Measurements from ENCODE around the gene MACROD2. TPM values are rescaled to one million over a fixed set of nuclear protein-coding genes. Genes with fewer than 3 reads are reported as not detected.

MACROD2 gene
- total and polyA plus RNA-seq, 9 donors = 2.0 to 4.9 (median 3.1) TPM

DNA sequence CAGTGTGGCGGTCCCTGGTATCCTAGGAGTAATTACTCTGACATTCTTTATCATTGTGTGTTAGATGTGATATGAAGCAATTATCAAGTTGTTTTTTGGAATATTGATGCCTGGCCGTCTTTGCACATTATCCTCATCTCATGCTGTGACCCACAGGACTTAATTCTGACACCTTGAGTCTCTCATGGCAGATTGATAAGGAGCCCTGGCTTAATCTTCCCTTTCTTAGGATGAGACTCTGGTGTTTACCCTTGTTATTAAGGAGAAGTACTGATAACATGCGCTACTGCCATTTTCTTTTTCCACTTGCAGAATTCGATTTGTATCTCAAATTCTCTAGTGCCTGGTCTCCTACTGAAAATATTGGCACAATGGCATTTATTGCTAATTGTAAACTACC is 1597.8 kb downstream of the MACROD2 start:
- WGBS (ENCODE audit: insufficient coverage) = no CpG with 5 or more reads among the region's 4 CpGs
- H3K4me3 ChIP-seq (ENCODE audit: low read length) = no peak overlapping the region

DNA sequence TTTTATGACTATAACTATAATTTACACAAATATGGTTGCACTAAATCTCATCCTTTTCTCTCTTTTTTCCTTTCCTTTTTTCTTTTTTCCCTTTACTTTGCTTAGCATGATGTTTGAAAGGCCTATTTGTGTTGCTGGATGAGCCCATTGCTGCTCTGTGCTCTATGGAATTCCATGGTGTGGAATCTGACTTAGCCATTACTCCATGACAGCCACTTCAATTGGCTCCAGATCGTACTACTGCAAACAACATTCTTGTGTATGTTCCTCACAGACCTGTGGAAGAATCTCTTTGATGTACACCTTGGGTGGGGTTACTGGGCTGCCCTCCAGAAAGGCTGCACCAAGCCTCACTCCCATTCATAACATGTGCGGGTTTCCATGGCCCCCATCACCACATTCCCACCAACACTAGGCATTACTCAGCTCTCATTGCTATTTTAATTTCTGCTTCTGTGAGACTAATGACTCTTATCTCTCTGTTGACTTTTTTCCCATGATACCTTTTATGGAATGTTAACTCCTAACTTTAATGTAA is 1598.9 kb downstream of the MACROD2 start:
- Histone ChIP-seq H3K4me1 (ENCODE audit: control insufficient read depth, insufficient read depth, low read length) (no peaks in the 10 kb centered on the region), H3K27me3 (ENCODE audit: control insufficient read depth, insufficient read depth, low read length) (no peaks in the 10 kb centered on the region), H3K4me3 (ENCODE audit: low read length) (no peak overlapping the region), H3K27ac (ENCODE audit: low read length) (no peak overlapping the region), H3K9me3 (replicated peaks; ENCODE audit: control insufficient read depth, low read depth, low read length) (no peaks in the 10 kb centered on the region), H3K36me3 (ENCODE audit: control insufficient read depth, insufficient read depth, low read length) (no peaks in the 10 kb centered on the region)
- WGBS (ENCODE audit: insufficient coverage) = no CpG with 5 or more reads among the region's 2 CpGs
- no peak for DNase-seq

More for the DNA sequence above, 1597.8 kb downstream of the MACROD2 start:
- no peaks in the 10 kb centered on the region for H3K4me1 ChIP-seq (ENCODE audit: control insufficient read depth, insufficient read depth, low read length)
- H3K36me3 ChIP-seq (ENCODE audit: control insufficient read depth, insufficient read depth, low read length) = no peaks in the 10 kb centered on the region
- DNase-seq = no peak
- no peaks in the 10 kb centered on the region for H3K9me3 ChIP-seq (replicated peaks; ENCODE audit: control insufficient read depth, low read depth, low read length)
- H3K27me3 ChIP-seq (ENCODE audit: control insufficient read depth, insufficient read depth, low read length) = no peaks in the 10 kb centered on the region
- no peak overlapping the region for H3K27ac ChIP-seq (ENCODE audit: low read length)

DNA sequence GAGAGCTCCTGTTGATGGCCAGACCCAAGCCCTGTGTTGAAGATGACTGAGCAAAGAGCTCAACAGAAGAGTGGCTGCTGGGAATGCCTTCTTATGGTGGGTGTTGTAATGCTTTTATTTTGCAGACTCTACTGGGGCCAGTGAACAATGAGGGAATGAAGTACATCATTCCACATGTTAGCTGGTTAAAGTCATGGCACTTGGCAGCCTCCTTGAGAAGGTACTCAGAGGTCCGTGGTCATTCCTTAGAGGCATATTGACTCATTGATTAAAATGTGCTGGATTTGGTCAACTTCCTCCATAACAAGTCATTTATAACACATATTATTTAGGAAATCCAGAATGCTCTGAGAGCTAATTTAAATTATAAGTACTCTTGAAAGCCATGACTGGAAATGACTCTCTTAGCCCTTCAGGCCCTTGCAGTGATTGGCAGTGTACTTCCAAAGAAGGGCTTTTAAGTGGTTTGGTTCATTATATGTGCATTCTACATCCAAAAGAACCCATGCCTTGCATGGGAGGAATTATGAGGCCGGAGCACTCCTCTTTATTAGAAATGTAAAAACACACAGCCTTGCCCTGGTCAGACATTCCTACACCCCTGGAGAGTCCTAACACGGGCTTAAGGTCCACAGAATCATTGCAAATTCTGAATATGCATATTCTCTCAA is 1601.0 kb downstream of the MACROD2 start:
- H3K36me3 ChIP-seq (ENCODE audit: control insufficient read depth, insufficient read depth, low read length) = no peaks in the 10 kb centered on the region
- no peaks in the 10 kb centered on the region for H3K9me3 ChIP-seq (replicated peaks; ENCODE audit: control insufficient read depth, low read depth, low read length)
- H3K4me3 ChIP-seq (ENCODE audit: low read length) = no peak overlapping the region
- H3K27me3 ChIP-seq (ENCODE audit: control insufficient read depth, insufficient read depth, low read length) = no peaks in the 10 kb centered on the region
- WGBS (ENCODE audit: insufficient coverage) = no CpG with 5 or more reads among the region's 3 CpGs
- no peak overlapping the region for H3K27ac ChIP-seq (ENCODE audit: low read length)
- DNase-seq = no peak
- H3K4me1 ChIP-seq (ENCODE audit: control insufficient read depth, insufficient read depth, low read length) = no peaks in the 10 kb centered on the region

DNA sequence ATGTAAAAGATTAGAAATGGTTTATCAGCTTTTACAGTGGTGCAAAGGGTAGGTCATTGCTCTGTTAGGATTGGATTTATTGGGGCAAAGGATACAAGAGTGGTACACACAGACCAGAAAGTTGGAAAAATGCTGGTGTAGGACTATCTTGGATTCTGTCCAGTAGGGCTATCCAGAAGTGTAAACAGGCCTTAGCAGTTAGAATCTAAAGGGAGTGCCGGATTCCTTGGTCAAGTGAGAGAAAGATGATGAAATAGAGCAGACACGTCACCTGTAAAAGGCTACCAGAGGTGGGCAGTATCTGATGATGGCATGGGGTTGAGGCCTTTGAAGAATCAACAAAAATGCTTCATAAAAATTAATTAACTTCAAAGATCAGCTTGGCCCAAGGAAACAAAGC is 1602.0 kb downstream of the MACROD2 start:
- DNase-seq = no peak
- Histone ChIP-seq H3K27ac (ENCODE audit: low read length) (no peak overlapping the region), H3K4me3 (ENCODE audit: low read length) (no peak overlapping the region), H3K36me3 (ENCODE audit: control insufficient read depth, insufficient read depth, low read length) (no peaks in the 10 kb centered on the region), H3K9me3 (replicated peaks; ENCODE audit: control insufficient read depth, low read depth, low read length) (no peaks in the 10 kb centered on the region), H3K27me3 (ENCODE audit: control insufficient read depth, insufficient read depth, low read length) (no peaks in the 10 kb centered on the region), H3K4me1 (ENCODE audit: control insufficient read depth, insufficient read depth, low read length) (no peaks in the 10 kb centered on the region)
- WGBS (ENCODE audit: insufficient coverage) = 91% methylated on average over 1 of the region's 2 CpGs

DNA sequence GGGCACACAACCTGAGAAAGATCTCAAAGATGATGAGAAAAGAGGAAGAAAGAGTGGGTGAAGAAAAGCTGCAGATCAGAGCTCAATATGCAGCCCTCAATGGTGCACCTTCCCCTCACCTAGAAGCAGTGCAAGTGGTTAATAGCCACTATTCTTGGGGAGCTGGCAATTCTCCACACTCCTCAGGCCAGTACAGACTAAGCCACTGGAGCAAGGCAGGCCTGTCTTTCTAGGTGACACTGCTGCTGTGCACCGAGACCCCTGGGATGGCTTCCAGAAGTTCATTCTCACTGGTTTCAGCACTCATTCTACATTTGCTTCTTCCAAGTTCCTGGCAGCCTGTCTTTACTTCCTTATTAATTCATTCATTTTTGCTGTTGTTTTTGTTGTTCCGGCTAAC is 1604.6 kb downstream of the MACROD2 start:
- 29% methylated on average over 1 of the region's 2 CpGs for WGBS (ENCODE audit: insufficient coverage)
- H3K4me3 ChIP-seq (ENCODE audit: low read length) = no peak overlapping the region
- H3K27ac ChIP-seq (ENCODE audit: low read length) = no peak overlapping the region
- H3K36me3 ChIP-seq (ENCODE audit: control insufficient read depth, insufficient read depth, low read length) = no peaks in the 10 kb centered on the region
- no peaks in the 10 kb centered on the region for H3K4me1 ChIP-seq (ENCODE audit: control insufficient read depth, insufficient read depth, low read length)
- no peaks in the 10 kb centered on the region for H3K27me3 ChIP-seq (ENCODE audit: control insufficient read depth, insufficient read depth, low read length)
- DNase-seq = no peak
- no peaks in the 10 kb centered on the region for H3K9me3 ChIP-seq (replicated peaks; ENCODE audit: control insufficient read depth, low read depth, low read length)

DNA sequence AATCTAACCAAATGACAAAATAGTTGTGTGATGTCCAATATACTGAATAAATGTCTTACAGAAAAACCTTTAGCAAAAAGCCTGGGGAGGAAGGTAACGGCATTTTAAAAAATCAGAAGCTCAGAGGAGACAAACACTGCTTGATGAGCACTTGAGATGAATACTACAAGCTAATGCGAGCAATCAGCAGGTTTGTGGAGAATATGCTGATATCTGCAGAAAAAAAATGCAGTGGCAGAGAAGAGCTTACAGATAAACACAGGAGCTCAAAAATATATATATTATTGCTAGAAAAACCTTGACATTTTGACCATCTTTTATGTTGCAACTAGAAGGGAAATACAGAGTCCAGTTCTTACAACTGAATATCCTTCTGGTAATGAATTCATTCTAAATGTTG is 1605.2 kb downstream of the MACROD2 start:
- Histone ChIP-seq H3K27me3 (ENCODE audit: control insufficient read depth, insufficient read depth, low read length) (no peaks in the 10 kb centered on the region), H3K4me3 (ENCODE audit: low read length) (no peak overlapping the region), H3K4me1 (ENCODE audit: control insufficient read depth, insufficient read depth, low read length) (no peaks in the 10 kb centered on the region), H3K9me3 (replicated peaks; ENCODE audit: control insufficient read depth, low read depth, low read length) (no peaks in the 10 kb centered on the region), H3K36me3 (ENCODE audit: control insufficient read depth, insufficient read depth, low read length) (no peaks in the 10 kb centered on the region), H3K27ac (ENCODE audit: low read length) (no peak overlapping the region)
- 80% methylated on average over 1 of the region's 2 CpGs for WGBS (ENCODE audit: insufficient coverage)
- DNase-seq = no peak

DNA sequence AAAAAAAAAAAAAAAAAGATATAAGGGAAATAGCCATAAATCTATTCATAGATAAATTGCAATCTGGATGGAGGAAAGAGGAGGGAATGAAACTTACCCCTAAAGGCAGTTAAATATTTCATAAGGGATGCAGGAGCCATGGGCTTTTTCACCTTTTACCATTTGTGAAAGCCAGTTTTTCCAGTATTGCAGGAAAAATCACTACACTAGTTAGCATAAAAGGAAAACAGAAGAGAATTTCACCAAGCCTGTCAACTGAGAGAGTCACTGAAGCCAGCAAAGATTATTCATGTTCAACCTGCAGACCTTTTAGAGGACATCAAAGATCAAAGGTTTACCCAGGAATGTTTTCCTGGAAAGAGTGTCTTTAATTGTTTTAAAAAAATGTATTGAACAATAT is 1608.2 kb downstream of the MACROD2 start:
- H3K36me3 ChIP-seq (ENCODE audit: control insufficient read depth, insufficient read depth, low read length) = no peaks in the 10 kb centered on the region
- no peaks in the 10 kb centered on the region for H3K4me1 ChIP-seq (ENCODE audit: control insufficient read depth, insufficient read depth, low read length)
- no peaks in the 10 kb centered on the region for H3K9me3 ChIP-seq (replicated peaks; ENCODE audit: control insufficient read depth, low read depth, low read length)
- H3K4me3 ChIP-seq (ENCODE audit: low read length) = no peak overlapping the region
- H3K27ac ChIP-seq (ENCODE audit: low read length) = no peak overlapping the region
- no peak for DNase-seq
- H3K27me3 ChIP-seq (ENCODE audit: control insufficient read depth, insufficient read depth, low read length) = no peaks in the 10 kb centered on the region

DNA sequence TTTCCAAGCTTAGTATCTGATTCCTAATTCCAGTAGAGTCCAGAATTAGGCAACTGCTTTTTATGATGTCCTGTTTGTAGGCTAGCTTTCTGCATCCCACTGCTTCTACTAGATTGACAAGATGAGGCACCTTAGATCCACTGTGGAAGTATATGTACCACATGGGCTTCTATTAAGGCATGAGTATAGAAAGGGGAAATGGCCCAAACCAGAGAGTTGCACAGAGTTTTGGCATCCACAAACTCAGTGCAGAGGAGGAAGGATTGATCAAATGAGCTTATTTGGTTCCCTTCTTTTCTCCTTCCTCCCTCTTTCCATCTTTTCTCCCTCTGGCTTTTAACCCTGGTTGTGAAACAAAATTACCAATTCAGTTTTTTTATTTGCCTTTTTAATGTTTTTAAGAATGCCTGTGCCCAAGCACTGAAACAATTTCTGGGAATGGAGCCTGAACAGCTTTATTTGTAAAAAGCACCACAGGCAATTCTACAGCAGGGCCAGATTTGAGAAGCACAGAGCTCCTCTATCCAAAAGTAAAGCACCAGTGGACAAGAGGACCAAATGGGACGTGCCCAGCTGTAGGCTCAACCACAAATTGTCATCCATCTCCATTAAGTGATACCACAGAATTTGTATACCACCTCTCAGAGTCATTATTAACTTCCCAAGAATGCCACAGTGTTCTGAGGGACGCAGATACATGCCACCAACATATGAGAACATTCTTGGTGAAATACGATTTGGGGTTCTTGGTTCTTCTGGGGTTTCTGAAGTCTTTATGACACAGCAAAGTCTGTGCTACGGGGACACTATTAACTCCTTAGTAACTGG is 1608.9 kb downstream of the MACROD2 start:
- Histone ChIP-seq H3K4me1 (ENCODE audit: control insufficient read depth, insufficient read depth, low read length) (no peaks in the 10 kb centered on the region), H3K9me3 (replicated peaks; ENCODE audit: control insufficient read depth, low read depth, low read length) (no peaks in the 10 kb centered on the region), H3K36me3 (ENCODE audit: control insufficient read depth, insufficient read depth, low read length) (no peaks in the 10 kb centered on the region), H3K27ac (ENCODE audit: low read length) (no peak overlapping the region), H3K4me3 (ENCODE audit: low read length) (no peak overlapping the region), H3K27me3 (ENCODE audit: control insufficient read depth, insufficient read depth, low read length) (no peaks in the 10 kb centered on the region)
- 50% methylated on average over 1 of the region's 4 CpGs for WGBS (ENCODE audit: insufficient coverage)
- no peak for DNase-seq

DNA sequence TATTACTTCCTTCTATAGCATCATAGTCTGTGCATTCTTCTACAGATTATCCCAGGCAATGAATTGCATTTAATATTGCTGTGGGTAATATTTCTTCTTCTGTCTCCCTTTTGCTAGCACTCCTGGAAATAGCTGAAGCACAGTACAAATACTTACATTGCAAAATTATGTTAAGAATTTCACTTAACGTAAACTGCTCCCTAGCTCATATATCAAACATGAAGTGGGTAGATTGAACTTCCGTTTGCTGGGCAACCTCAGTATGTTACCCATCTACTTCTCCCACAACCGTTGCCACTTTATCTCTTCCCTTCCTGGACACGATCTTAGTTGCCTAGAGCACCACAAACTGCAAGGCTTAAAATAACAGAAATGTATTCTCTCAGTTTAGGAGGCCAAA is 1614.6 kb downstream of the MACROD2 start:
- H3K36me3 ChIP-seq (ENCODE audit: control insufficient read depth, insufficient read depth, low read length) = no peaks in the 10 kb centered on the region
- WGBS (ENCODE audit: insufficient coverage) = no CpG with 5 or more reads among the region's 4 CpGs
- H3K4me3 ChIP-seq (ENCODE audit: low read length) = no peak overlapping the region
- H3K9me3 ChIP-seq (replicated peaks; ENCODE audit: control insufficient read depth, low read depth, low read length) = no peaks in the 10 kb centered on the region
- no peak overlapping the region for H3K27ac ChIP-seq (ENCODE audit: low read length)
- no peaks in the 10 kb centered on the region for H3K4me1 ChIP-seq (ENCODE audit: control insufficient read depth, insufficient read depth, low read length)
- DNase-seq = no peak
- H3K27me3 ChIP-seq (ENCODE audit: control insufficient read depth, insufficient read depth, low read length) = no peaks in the 10 kb centered on the region

DNA sequence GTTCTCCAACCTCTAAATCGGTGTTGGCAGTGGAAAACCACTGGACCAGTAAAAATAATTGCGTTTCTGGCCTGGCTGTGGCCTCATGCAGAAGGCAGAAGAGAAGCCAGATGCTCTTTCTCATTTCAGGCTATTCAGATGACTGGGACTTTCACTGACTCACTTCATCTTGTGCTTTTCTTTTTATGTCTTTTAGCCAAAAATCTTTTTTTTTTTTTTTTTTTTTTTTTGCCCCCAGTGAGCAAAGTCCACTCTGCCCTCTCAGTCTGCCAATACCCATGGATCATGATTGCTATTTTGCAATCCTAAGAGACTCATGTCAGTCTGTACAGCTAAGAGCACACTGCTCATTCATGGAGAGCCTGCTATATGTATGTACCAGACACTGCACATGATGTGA is 1615.5 kb downstream of the MACROD2 start:
- DNase-seq = no peak
- Histone ChIP-seq H3K9me3 (replicated peaks; ENCODE audit: control insufficient read depth, low read depth, low read length) (no peaks in the 10 kb centered on the region), H3K4me3 (ENCODE audit: low read length) (no peak overlapping the region), H3K36me3 (ENCODE audit: control insufficient read depth, insufficient read depth, low read length) (no peaks in the 10 kb centered on the region), H3K27me3 (ENCODE audit: control insufficient read depth, insufficient read depth, low read length) (no peaks in the 10 kb centered on the region), H3K27ac (ENCODE audit: low read length) (no peak overlapping the region), H3K4me1 (ENCODE audit: control insufficient read depth, insufficient read depth, low read length) (no peaks in the 10 kb centered on the region)
- WGBS (ENCODE audit: insufficient coverage) = 94% methylated on average over 2 of the region's 2 CpGs
